ENCODE data around the gene TMSB4X.

TMSB4X gene

DNA sequence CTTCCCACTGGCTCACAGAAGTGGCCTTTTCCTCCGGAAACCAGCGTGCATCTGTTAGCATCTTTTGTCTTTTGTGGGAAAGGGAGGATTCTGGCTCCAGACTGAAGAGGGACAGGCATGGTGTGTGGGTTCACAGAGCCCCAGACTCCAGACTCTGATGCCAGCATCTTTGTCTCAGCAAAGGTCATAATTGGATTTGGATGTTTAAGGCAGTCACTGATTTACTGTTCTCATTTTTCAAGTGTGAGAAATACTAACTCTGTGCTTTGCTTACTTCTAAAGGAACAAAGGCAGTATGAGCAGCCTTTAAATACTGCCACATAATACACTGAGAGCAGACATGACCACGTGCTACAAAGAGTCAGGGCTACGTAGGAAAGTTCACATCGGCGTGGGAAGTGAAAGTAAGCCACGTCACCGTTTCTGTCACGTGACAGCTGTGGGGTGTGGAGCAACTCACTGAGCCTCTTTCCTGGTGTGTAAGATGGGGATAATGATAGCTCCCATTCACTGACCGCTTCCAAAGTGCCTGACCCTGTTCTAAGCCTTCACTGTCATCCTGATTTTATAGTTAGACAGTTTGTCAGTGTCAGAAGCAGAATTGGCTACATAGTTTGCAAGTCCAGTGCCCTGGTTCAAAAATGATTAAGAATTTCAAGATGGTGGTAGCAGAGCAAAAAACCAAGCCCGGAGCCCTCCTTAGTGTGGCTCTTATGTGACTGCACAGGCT, 24.8 kb upstream of the TMSB4X start:
- TF ChIP-seq, protein P1, sequence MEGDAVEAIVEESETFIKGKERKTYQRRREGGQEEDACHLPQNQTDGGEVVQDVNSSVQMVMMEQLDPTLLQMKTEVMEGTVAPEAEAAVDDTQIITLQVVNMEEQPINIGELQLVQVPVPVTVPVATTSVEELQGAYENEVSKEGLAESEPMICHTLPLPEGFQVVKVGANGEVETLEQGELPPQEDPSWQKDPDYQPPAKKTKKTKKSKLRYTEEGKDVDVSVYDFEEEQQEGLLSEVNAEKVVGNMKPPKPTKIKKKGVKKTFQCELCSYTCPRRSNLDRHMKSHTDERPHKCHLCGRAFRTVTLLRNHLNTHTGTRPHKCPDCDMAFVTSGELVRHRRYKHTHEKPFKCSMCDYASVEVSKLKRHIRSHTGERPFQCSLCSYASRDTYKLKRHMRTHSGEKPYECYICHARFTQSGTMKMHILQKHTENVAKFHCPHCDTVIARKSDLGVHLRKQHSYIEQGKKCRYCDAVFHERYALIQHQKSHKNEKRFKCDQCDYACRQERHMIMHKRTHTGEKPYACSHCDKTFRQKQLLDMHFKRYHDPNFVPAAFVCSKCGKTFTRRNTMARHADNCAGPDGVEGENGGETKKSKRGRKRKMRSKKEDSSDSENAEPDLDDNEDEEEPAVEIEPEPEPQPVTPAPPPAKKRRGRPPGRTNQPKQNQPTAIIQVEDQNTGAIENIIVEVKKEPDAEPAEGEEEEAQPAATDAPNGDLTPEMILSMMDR (IDR thresholded peaks at IDR 0.05; ENCODE audit: low read depth, low read length) = no peak
- in situ Hi-C loops (cut with HindIII; ENCODE audit: low sequenced_read_pairs) = no loop called here
- H3K4me3 ChIP-seq (ENCODE audit: low read depth, low read length) = no peak overlapping the region
- DNase-seq (ENCODE audit: low read depth, low spot score) = peak; percentile 84

DNA sequence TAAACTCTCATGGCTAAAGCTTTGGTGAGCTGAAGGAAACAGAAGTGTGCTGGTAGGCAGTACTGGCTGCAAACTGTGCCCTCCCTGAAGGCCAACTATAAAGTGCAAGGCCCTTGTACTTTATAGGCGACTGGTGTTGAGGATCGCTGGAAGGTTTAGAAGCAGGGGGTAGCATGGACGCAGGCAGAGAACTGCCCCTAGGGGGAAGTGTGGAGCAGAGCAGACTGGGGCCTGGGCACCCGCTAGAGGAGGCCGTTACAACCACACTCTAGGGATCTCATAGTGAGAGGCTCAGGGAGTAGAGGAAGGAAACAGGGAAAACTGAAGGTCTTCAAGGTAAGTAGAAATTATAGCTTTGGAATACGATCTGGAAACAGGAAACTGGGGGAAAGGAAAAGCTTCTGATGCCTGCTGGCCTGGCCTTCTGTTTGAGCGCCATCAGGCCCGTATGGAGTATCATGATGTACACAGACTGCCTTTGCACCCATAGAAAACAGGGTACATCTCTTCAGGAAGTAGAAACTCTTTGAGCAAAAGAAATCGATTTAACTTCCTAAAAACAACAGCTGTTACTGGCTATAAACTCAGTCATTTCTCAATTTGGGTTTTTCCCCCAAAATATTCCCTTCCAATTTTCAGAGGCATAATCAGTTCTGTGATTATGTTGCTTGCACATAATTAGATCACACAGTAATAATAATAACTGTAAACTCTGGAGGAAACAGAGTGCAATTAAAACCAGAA, 23.9 kb upstream of the TMSB4X start:
- H3K4me3 ChIP-seq (ENCODE audit: low read depth, low read length) = no peak overlapping the region
- TF ChIP-seq, protein P1 (IDR thresholded peaks at IDR 0.05; ENCODE audit: low read depth, low read length) = peak; percentile 10
- no peak for DNase-seq (ENCODE audit: low read depth, low spot score)
- in situ Hi-C loops (cut with HindIII; ENCODE audit: low sequenced_read_pairs) = no loop called here

DNA sequence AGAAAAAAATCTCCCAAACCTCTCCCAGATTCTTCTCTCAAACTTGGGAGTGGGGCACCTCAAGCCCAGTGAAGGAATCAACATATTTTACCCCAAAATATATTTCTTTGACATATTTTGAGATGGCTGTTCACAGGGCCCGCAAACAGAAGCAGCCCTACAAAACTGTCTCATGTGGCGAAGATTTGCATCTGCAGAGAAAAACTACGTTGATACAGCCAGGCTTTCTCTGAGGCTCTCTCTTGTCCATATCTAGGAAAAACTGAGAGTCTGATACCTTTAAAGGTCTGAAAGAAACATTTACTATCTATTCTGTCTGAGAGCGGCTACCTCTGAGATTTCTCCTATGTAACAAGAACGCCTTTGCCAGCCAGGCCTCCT, 23.3 kb upstream of the TMSB4X start:
- TF ChIP-seq, protein P1 (IDR thresholded peaks at IDR 0.05; ENCODE audit: low read depth, low read length) = no peak
- H3K4me3 ChIP-seq (ENCODE audit: low read depth, low read length) = no peak overlapping the region
- in situ Hi-C loops (cut with HindIII; ENCODE audit: low sequenced_read_pairs) = no loop called here
- DNase-seq (ENCODE audit: low read depth, low spot score) = no peak

DNA sequence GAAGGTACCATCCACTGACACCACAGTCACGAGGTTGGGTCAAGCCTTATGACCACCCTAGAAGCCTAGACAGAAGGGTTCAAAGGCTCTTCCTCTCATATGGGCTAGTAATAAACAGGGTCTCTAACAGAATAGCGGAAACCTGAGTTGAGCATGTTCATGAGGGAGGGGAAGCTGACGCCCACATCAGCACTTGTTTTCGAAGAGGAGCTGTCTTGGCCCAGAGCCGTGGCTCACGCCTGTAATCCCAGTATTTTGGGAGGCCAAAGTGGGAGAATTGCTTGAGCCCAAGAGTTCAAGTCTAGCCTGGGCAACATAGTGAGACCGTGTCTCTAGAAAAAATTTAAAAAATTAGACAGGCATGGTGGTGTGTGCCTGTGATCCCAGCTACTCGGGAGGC, 21.5 kb upstream of the TMSB4X start:
- DNase-seq (ENCODE audit: low read depth, low spot score) = no peak
- in situ Hi-C loops (cut with HindIII; ENCODE audit: low sequenced_read_pairs) = no loop called here
- TF ChIP-seq, protein P1 (IDR thresholded peaks at IDR 0.05; ENCODE audit: low read depth, low read length) = no peak
- H3K4me3 ChIP-seq (ENCODE audit: low read depth, low read length) = no peak overlapping the region

DNA sequence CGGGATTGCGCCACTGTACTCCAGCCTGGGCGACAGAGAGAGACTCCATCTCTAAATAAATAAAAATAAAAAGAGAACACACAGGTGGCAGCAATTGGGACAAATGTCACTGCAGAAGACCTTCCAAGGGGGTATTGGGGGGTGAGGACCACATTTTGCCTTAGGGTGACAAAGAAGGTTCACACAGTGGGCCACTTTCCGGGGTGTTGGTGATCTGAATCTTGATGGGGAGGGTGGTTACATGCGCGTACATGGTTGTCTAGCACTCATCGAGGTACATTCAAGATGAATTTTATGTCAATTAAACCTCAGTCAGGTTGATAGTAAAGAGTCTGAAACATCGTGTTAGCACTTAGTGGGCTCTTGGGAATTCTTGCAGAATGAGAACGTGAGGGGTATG, 20.5 kb upstream of the TMSB4X start:
- no peak overlapping the region for H3K4me3 ChIP-seq (ENCODE audit: low read depth, low read length)
- no peak for DNase-seq (ENCODE audit: low read depth, low spot score)
- in situ Hi-C loops (cut with HindIII; ENCODE audit: low sequenced_read_pairs) = no loop called here
- TF ChIP-seq, protein P1 (IDR thresholded peaks at IDR 0.05; ENCODE audit: low read depth, low read length) = no peak

DNA sequence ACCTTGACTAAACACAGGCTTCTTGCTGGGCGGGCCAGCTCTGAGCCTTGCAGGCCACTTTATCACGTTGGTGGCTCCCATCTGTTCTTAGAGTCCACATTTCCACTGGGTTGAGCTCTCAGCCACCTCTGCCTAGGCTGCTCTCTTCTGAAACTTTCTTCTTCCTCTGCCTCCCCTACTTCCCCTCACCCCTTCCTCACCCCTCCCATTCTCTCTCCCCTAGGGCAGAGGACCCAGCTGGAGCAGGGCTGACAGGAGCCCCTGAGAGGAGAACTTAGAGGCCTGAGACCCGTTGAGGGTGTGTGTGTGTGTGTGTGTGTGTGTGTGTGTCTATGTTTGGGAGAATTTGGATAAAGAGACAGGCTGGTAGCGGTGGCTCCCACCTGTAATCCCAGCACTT, 19.9 kb upstream of the TMSB4X start:
- TF ChIP-seq, protein P1 (IDR thresholded peaks at IDR 0.05; ENCODE audit: low read depth, low read length) = no peak
- no peak overlapping the region for H3K4me3 ChIP-seq (ENCODE audit: low read depth, low read length)
- DNase-seq (ENCODE audit: low read depth, low spot score) = no peak
- in situ Hi-C loops (cut with HindIII; ENCODE audit: low sequenced_read_pairs) = no loop called here
